GM18519 (cell line): ENCODE results near the gene CCDC85A.

Source experiments
- ATAC-seq: cut with Tn5 transposase; IDR thresholded peaks from one replicate; pipeline ENCODE4 v1.9.1; 2021; ENCODE audit warnings: mild to moderate bottlenecking, moderate library complexity; ENCODE audit not compliant: unreplicated experiment, low FRiP score

Gene CCDC85A

GRCh38 chr2:56192664-56193305 lies 9.0 kb downstream of the CCDC85A start:
- ATAC-seq: no peak

GRCh38 chr2:56195563-56195962 lies 11.8 kb downstream of the CCDC85A start:
- no peak for ATAC-seq

GRCh38 chr2:56197816-56198215 lies 14.0 kb downstream of the CCDC85A start:
- ATAC-seq: no peak

GRCh38 chr2:56198936-56199335 lies 15.1 kb downstream of the CCDC85A start:
- no peak for ATAC-seq

GRCh38 chr2:56199492-56199891 lies 15.7 kb downstream of the CCDC85A start:
- no peak for ATAC-seq

GRCh38 chr2:56202381-56203121 lies 18.8 kb downstream of the CCDC85A start:
- ATAC-seq: no peak

- no peak for ATAC-seq
Measured at GRCh38 chr2:56204556-56204955, 20.8 kb downstream of the CCDC85A start.

GRCh38 chr2:56206250-56206649 lies 22.5 kb downstream of the CCDC85A start:
- no peak for ATAC-seq

- no peak for ATAC-seq
Measured at GRCh38 chr2:56207760-56208159, 24.0 kb downstream of the CCDC85A start.

- ATAC-seq: no peak
Measured at GRCh38 chr2:56208380-56208779, 24.6 kb downstream of the CCDC85A start.

GRCh38 chr2:56209701-56210100 lies 25.9 kb downstream of the CCDC85A start:
- no peak for ATAC-seq

- ATAC-seq: no peak
Measured at GRCh38 chr2:56210291-56210690, 26.5 kb downstream of the CCDC85A start.

- ATAC-seq: no peak
Measured at GRCh38 chr2:56211048-56211447, 27.3 kb downstream of the CCDC85A start.

GRCh38 chr2:56215911-56216310 lies 32.1 kb downstream of the CCDC85A start:
- no peak for ATAC-seq

- no peak for ATAC-seq
Measured at GRCh38 chr2:56217106-56217505, 33.3 kb downstream of the CCDC85A start.

- no peak for ATAC-seq
Measured at GRCh38 chr2:56222481-56222880, 38.7 kb downstream of the CCDC85A start.

- ATAC-seq: no peak
Measured at GRCh38 chr2:56224316-56224715, 40.5 kb downstream of the CCDC85A start.

GRCh38 chr2:56227811-56228210 lies 44.0 kb downstream of the CCDC85A start:
- ATAC-seq: no peak

- no peak for ATAC-seq
Measured at GRCh38 chr2:56229397-56230060, 45.7 kb downstream of the CCDC85A start.

- no peak for ATAC-seq
Measured at GRCh38 chr2:56230156-56230555, 46.4 kb downstream of the CCDC85A start.

GRCh38 chr2:56231361-56231760 lies 47.6 kb downstream of the CCDC85A start:
- no peak for ATAC-seq

- ATAC-seq: no peak
Measured at GRCh38 chr2:56232912-56233311, 49.1 kb downstream of the CCDC85A start.
